Muscle layer of colon (tissue), 2 donors: ENCODE results near the gene ACTR3C.
A peak's percentile ranks its signal among the peaks of the same experiment; 100 is the strongest.

Experiments used
- H3K27ac ChIP-seq: one replicate; pipeline ENCODE4 v1.7.0; 2013; ENCODE audit warnings: low read depth, mild to moderate bottlenecking, low read length, moderate library complexity
- H3K27me3 ChIP-seq, 2 donors: one replicate each; pipeline ENCODE4 v1.7.0; 2013; ENCODE audit warnings: low read length in 2 of 2, mild to moderate bottlenecking in 2 of 2; ENCODE audit not compliant: insufficient read depth in 2 of 2, control insufficient read depth in 1 of 2
- H3K36me3 ChIP-seq: one replicate; pipeline ENCODE4 v1.7.0; 2013; ENCODE audit warnings: mild to moderate bottlenecking, low read length; ENCODE audit not compliant: insufficient read depth
- H3K4me1 ChIP-seq: one replicate; pipeline ENCODE4 v1.7.0; 2013; ENCODE audit warnings: mild to moderate bottlenecking, low read length; ENCODE audit not compliant: insufficient read depth
- H3K4me3 ChIP-seq, 2 donors: one replicate each; pipeline ENCODE4 v1.7.0; 2013; ENCODE audit warnings: low read length in 2 of 2, low read depth in 1 of 2, mild to moderate bottlenecking in 1 of 2, moderate library complexity in 1 of 2
- H3K9ac ChIP-seq: one replicate; pipeline ENCODE4 v1.7.0; 2013; ENCODE audit warnings: low read length
- H3K9me3 ChIP-seq: one replicate; pipeline ENCODE4 v1.7.0; 2013; ENCODE audit warnings: mild to moderate bottlenecking, low read length
- donor health status: abdominal sarcoma.
- donor health status: Adenocarcinoma of cecum.

Gene ACTR3C

DNA sequence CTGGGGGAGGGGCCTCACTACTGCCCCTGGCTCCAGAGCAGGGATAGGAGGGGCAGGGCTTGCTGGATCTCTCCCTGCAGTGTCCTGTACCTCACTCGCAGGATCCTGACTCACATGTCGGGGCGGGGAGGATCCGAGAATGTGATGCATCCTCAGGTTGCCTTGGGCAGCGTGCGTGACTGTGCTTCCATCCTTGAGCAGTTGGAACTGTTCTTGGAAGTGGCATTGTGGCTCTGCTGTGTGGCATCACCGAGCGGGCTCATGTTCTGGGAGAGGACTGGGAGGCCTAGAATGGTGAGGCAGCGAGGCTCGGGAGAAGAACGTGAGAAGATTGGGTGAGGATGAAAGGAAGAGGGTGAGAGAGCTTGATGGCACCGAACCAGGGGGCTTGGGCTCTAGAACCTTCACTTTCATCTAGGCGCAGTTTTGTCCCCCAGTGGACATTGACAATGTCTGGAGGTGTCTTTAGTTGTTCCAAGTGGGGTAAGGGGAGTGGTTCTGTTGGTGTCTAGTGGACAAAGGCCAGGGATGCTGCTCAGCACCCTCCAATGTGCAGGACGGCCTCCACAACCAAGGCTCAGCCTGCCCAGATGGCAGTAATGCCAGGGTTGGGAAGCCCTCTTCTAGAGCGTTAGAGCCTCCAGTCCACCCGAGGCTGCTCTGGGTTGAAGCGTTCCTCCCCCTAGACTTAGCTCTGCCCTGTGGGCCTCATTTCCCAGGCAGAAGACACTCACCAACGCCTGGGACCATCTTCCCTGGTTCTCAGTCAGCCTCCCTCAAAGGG, 9.7 kb upstream of the ACTR3C start:
- no peaks in the 10 kb centered on the region for H3K9me3 ChIP-seq
- H3K36me3 ChIP-seq, result peaks cover 15% of the 10 kb centered on the region
- H3K27ac ChIP-seq, result no peak overlapping the region
- H3K9ac ChIP-seq, result no peak overlapping the region
- H3K27me3 ChIP-seq, result no peaks in the 10 kb centered on the region
- peaks cover 35% of the 10 kb centered on the region for H3K4me1 ChIP-seq
- H3K4me3 ChIP-seq, result no peak overlapping the region

DNA sequence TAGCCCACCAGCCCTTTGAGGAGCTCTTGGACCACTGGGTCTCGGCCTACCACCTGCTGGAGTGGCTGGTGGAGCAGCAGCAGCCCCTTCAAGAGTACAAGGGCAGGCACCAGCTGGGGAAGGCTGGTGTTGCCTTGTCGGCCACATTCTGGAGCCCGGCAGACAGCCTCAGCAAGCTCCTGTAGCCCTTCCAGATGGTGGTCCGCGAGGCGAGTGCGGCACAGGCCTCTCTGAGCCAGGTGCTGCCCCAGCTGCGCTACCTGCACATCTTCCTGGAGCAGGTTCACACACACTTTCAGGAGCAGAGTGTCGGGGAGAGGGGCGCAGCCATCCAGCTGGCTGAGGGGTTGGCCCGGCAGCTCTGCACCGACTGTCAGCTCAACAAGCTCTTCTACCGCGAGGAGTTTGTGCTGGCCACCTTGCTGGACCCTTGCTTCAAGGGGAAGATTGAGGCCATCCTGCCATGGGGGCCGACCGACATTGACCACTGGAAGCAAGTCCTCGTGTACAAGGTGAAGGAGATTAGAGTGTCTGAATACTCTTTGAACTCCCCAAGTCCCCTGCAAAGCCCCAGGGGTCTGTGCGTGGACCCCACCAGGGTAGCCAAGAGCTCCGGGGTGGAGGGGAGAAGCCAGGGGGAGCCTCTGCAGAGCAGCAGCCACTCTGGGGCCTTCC, 7.0 kb upstream of the ACTR3C start:
- Histone ChIP-seq H3K27me3 (no peaks in the 10 kb centered on the region), H3K36me3 (peaks cover 27% of the 10 kb centered on the region), H3K9me3 (no peaks in the 10 kb centered on the region), H3K9ac (no peak overlapping the region), H3K4me3 (no peak overlapping the region), H3K27ac (no peak overlapping the region), H3K4me1 (peaks cover 10% of the 10 kb centered on the region)

DNA sequence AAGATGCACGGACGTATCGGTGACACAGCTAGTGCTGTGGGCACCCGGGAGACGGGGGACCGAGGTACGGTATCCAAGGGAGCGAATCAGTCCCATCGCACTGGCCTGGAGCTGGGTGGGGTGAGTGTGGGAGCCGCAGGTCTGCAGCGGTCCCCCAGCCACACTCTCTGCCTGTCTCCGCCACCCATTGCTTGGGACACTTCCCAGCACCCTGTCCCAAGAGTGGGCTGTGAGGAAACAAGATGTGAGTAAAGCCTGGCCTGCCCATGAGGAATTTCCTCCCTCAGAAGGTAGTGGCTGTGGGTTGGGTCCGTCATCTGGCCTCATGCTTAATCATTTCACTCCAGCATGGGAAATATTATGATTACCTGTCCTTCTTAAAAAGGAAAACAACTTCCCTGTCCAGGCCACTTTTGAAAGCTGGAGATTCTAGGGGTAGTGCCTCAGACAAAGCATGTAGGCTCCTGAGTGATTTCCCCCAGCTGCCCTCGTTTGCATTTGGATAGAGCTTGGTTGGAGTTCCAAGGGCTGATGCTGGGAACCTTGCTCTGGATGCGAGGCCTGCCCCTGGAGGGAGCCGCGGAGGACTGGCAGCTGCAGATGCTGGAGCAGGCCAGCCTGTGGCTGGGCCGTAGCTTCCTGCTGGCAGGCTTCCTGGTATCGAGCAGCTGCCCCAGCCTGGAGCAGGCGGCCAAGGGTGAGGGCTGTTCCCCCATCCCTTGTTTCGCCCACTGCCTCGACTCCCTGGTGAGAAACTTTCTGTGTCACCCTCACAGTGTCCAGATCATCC, 6.2 kb upstream of the ACTR3C start:
- Histone ChIP-seq H3K36me3 (peaks cover 27% of the 10 kb centered on the region), H3K4me3 (no peak overlapping the region), H3K9me3 (no peaks in the 10 kb centered on the region), H3K4me1 (peaks cover 2% of the 10 kb centered on the region), H3K27me3 (no peaks in the 10 kb centered on the region), H3K9ac (no peak overlapping the region), H3K27ac (no peak overlapping the region)

DNA sequence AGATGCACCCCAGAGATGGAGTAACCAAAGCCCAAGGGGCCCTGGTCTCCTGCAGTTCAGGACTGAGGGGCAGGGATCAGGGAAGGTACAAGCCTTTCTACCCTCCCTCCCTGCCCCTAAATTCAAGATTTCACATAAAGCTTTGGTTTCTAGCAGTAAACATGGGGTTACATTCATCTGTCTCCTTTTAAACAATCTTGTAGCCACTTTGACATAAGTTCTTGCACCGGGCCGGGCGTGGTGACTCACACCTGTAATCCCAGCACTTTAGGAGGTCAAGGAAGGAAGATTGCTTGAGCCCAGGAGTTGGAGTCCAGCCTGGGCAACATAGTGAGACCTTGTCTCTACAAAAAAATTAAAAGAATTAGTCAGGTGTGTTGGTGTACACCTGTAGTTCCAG, 4.0 kb upstream of the ACTR3C start:
- no peak overlapping the region for H3K27ac ChIP-seq
- no peak overlapping the region for H3K9ac ChIP-seq

DNA sequence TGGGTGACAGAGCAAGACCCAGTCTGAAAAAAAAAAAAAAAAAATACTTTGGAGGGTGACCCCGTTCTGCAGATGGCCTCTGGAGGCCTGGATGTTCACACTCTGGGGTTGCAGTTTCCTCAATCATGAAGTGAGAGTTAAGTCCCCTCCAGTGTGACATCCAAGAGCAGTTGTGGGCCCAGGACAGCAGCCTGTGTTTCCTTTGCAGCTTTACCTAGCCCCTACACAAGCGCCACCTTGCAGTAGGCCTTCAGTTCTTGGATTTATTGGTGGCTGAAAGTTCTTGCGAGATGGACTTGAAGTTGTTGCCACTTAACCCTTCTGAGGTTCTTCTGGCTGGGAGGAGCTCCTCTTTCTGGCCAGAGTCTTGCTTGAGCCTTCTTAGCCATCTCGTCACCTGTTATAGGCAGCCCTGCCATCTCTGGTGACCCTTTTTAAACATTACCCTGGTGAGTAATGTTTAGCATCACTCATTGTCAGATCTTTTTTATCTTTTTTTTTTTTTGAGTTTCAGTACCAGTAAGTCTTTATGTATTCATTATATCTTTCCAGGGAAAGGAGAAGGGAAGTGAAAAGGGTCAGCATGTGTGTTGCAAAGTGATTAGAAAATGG, 3.4 kb upstream of the ACTR3C start:
- H3K4me1 ChIP-seq, result peaks cover 17% of the 10 kb centered on the region
- H3K27ac ChIP-seq, result no peak overlapping the region
- H3K4me3 ChIP-seq, result no peak overlapping the region
- H3K9ac ChIP-seq, result no peak overlapping the region
- H3K36me3 ChIP-seq, result peaks cover 27% of the 10 kb centered on the region
- H3K9me3 ChIP-seq, result no peaks in the 10 kb centered on the region
- no peaks in the 10 kb centered on the region for H3K27me3 ChIP-seq

More for the DNA sequence above, 4.0 kb upstream of the ACTR3C start:
- Histone ChIP-seq H3K9me3 (no peaks in the 10 kb centered on the region), H3K4me1 (peaks cover 12% of the 10 kb centered on the region), H3K27me3 (no peaks in the 10 kb centered on the region), H3K4me3 (no peak overlapping the region), H3K36me3 (peaks cover 27% of the 10 kb centered on the region)

DNA sequence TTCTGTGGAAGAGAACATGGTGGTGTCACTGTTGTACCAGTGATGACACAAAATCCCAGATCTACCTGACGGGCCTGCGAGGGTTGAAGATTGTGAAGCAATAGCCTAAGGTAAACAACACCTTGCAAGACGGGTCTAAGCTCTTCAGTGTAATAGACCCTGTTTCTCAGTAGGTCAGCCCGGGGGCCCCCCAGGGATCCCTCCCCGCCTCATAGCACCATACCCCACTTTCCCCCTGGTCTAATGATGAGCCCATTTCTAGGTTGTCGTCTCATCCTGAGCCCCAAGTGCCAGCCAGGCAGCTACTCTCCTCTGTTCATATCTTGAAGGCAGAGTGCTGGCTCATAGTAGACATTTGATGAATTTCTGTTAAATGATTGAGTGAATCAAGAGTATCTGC, 2.6 kb upstream of the ACTR3C start:
- no peak overlapping the region for H3K9ac ChIP-seq
- H3K27me3 ChIP-seq, result no peaks in the 10 kb centered on the region
- H3K4me3 ChIP-seq, result no peak overlapping the region
- H3K4me1 ChIP-seq, result peaks cover 17% of the 10 kb centered on the region
- no peak overlapping the region for H3K27ac ChIP-seq
- H3K9me3 ChIP-seq, result no peaks in the 10 kb centered on the region
- peaks cover 27% of the 10 kb centered on the region for H3K36me3 ChIP-seq

DNA sequence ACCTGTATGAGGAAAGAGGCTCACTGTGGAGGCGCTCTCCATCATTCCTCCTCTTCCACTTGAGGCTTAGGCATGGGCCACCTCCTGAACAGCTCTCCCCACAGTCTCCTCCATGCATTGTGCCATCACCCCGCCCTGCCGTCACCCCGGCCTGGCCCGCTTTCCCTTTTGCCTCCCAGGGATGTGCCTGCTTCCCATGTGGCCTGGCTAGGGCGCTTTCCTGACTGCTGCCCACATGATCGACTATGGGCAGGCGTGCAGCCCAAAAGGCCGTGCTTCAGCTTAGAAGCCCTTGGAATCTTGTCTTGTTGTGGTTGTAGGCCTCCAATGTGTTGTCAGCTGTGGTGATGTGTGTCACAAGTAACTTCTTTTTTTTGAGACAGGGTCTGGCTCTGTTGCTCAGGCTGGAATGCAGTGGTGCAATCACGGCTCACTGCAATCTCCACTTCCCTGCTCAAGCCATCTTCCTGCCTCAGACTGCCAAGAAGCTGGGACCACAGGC, 1.8 kb upstream of the ACTR3C start:
- Histone ChIP-seq H3K27ac (no peak overlapping the region), H3K9ac (no peak overlapping the region), H3K27me3 (no peaks in the 10 kb centered on the region), H3K9me3 (no peaks in the 10 kb centered on the region), H3K36me3 (peaks cover 23% of the 10 kb centered on the region), H3K4me1 (peaks cover 17% of the 10 kb centered on the region), H3K4me3 (no peak overlapping the region)

DNA sequence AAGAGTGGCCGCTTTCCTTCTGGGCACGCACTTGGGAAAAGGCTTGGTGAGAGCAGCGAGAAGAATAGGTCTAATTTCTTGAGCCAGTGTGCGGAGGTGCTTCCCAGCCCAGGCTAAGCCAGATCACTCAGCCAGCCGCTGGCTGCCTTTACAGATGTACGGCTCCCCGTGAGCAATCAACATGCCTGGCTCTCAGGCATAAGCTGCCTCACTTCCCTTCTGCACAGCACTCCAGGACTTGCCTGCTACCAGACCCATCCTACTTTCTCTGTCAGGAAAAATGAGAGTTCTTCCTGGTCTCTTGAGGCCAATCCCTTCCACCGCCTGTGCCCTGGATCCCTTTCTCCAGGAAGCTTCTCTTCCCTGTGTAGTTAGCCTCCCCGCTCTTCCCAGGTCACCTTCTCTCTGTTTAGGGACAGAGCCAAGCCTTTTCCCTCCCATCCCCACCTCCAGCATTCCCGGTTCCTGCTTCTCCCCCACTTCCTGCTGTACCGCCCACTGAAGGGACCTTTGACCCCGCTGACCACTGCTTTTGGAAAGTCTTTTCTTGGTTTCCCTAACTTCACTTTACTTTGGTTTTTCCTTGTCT, 1.1 kb upstream of the ACTR3C start:
- no peaks in the 10 kb centered on the region for H3K27me3 ChIP-seq
- no peak overlapping the region for H3K27ac ChIP-seq
- peaks cover 21% of the 10 kb centered on the region for H3K36me3 ChIP-seq
- no peak overlapping the region for H3K9ac ChIP-seq
- H3K9me3 ChIP-seq, result no peaks in the 10 kb centered on the region
- H3K4me1 ChIP-seq, result peaks cover 17% of the 10 kb centered on the region
- H3K4me3 ChIP-seq, result peak overlapping the region in 1 of 2 donors; percentile 78

DNA sequence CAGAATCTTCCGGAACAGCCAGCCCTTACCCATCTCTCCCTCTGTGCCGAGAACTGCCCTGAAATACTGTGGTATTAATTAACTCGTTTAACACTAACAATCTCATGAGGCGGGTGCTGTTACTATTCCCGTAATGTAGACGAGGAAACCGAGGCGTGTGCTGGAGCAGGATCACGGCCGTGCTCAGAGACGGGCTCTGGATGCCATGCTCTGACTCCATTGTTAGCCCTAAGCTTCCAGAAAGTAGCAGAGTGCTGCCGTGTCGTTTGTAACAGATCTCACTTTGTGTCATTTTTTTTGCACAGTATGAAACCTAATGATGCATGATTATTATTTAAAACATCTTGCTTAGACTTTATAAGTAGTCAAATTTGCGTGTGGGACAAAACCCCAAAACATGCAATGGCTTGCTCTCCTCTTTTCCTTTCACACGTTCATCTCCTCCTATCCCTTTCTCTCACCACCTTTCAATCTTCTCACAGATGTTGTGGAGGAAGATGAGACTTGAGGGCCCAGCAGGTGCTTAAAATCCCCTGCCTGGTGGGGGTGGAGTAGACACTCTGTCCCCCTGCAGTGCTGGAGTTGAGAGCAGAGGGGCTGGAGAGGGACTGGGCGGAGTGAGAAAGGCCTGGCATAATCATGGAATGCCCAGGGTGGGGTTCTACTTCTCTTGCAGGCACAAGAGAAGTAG, 482 bp upstream of the ACTR3C start:
- Histone ChIP-seq H3K9ac (peak overlapping the region; percentile 55), H3K36me3 (peaks cover 21% of the 10 kb centered on the region), H3K27me3 (no peaks in the 10 kb centered on the region), H3K9me3 (no peaks in the 10 kb centered on the region), H3K27ac (peak overlapping the region; percentile 77), H3K4me1 (peaks cover 17% of the 10 kb centered on the region), H3K4me3 (peak overlapping the region; percentile 51 to 78)

DNA sequence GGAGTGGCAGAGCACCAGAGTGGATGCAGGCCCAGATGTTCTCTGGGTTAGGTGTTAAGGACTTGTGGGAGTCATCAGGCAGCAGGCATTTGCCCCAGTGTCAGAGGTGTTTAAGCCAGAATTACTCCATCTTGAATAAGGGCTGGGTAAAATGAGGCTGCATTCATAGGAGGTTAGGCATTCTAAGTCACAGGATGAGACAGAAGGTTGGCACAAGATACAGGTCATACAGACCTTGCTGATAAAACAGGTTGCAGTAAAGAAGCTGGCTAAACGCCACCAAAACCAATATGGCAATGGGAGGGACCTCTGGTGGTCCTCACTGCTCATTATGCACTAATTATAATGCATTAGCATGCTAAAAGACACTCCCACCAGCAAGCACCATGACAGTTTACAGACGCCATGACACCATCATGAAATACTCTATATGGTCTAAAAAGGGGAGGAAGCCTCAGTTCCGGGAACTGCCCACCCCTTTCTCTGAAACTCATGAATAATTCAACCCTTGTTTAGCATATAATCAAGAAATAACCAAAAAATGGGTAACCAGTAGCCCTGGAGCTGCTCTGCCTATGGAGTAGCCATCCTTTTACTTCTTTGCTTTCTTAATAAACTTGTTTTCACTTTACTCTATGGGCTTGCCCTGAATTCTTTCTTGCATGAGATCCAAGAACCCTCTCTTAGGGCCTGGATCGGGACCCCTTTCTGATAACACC, 1.1 kb downstream of the ACTR3C start:
- peaks cover 8% of the 10 kb centered on the region for H3K36me3 ChIP-seq
- H3K27ac ChIP-seq, result peak overlapping the region; percentile 77

More for the DNA sequence above, 1.1 kb downstream of the ACTR3C start:
- no peaks in the 10 kb centered on the region for H3K27me3 ChIP-seq
- H3K4me1 ChIP-seq, result peaks cover 17% of the 10 kb centered on the region
- peak overlapping the region; percentile 55 for H3K9ac ChIP-seq
- no peaks in the 10 kb centered on the region for H3K9me3 ChIP-seq
- H3K4me3 ChIP-seq, result peak overlapping the region; percentile 51 to 78
